ENCODE data around the gene CCDC14. TPM values are rescaled to one million over a fixed set of nuclear protein-coding genes. Genes with fewer than 3 reads are reported as not detected.

Gene CCDC14
- total RNA-seq, 4 donors from 2014 or later, result 29.8 to 49.0 (median 39.6) TPM

DNA sequence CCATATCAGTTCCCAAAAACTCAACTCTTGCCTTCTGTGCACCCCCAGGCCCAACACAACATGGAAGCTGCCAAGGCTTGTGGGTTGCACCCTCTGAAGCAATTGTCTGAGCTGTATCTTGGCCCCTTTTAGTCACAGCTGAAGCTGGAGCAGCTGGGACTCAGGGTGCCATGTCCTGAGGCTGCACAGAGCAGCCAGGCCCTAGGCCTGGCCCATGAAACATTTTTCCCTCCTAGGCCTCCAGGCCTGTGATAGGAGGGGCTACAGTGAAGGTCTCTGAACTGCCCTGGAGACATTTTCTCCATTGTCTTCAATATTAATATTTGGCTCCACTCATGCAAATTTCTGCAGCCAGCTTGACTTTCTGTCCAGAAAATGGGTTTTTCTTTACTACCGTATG, 68.8 kb downstream of the CCDC14 start:
- TF ChIP-seq, protein P1, sequence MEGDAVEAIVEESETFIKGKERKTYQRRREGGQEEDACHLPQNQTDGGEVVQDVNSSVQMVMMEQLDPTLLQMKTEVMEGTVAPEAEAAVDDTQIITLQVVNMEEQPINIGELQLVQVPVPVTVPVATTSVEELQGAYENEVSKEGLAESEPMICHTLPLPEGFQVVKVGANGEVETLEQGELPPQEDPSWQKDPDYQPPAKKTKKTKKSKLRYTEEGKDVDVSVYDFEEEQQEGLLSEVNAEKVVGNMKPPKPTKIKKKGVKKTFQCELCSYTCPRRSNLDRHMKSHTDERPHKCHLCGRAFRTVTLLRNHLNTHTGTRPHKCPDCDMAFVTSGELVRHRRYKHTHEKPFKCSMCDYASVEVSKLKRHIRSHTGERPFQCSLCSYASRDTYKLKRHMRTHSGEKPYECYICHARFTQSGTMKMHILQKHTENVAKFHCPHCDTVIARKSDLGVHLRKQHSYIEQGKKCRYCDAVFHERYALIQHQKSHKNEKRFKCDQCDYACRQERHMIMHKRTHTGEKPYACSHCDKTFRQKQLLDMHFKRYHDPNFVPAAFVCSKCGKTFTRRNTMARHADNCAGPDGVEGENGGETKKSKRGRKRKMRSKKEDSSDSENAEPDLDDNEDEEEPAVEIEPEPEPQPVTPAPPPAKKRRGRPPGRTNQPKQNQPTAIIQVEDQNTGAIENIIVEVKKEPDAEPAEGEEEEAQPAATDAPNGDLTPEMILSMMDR (IDR thresholded peaks at IDR 0.05; ENCODE audit: low read depth), result no peak

DNA sequence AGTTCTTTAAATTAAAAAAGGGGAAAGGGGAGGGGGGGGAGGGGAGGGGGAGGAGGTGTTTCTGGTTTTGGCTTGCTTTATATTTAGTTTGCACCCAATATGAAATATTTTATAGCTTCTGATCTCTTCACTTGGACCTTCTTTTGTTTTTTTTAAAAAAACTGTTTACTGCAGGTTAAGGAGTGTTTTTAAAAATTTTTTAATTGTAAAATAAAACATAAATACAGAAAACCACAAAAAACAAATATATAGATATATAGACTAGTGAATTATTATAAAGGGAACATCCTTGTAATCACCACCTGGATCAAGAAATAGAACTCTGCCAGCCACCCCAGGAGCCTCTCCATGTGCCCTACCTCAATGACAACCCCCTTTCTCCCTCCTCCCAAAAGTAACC, 76.0 kb downstream of the CCDC14 start:
- TF ChIP-seq, protein P1 (IDR thresholded peaks at IDR 0.05; ENCODE audit: low read depth), result no peak

DNA sequence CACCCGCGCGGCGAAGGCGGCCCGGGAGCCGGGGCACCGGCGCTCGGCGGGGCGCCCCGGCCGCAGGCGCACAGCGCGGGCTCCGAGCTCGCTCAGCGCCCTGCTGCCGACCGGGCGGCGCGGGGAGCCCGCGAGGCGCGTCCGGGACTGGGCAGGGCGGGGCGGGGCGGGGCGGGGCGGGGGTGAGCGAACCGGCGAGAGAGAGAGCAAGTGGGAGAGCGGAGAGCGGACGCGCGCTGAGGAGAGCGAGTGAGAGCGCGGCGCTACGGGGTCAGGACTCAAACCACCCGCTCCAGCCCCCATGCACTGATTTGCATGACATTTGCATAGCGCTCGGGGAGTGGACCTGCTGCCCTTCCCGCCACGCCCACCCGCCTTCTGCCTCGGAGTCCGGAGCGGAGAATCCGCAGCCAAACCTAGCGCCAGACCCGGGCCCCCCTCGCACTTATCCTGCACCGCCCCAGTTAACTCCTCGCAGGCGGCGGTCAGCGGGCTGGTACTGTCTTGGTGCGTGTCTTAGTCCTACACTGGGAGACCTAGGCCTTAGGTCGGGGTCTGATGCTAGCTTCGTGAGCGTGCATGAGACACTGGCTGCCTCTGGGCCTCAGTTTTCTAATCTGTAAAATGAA, 76.7 kb downstream of the CCDC14 start, which contains the start of gene MYLK:
TSS of gene MYLK (minus strand) at position 130 of the 629 bp plus-strand sequence. CDS start 90,491 bp downstream, outside the sequence.
- TF ChIP-seq, protein P1 (IDR thresholded peaks at IDR 0.05; ENCODE audit: low read depth), result no peak

DNA sequence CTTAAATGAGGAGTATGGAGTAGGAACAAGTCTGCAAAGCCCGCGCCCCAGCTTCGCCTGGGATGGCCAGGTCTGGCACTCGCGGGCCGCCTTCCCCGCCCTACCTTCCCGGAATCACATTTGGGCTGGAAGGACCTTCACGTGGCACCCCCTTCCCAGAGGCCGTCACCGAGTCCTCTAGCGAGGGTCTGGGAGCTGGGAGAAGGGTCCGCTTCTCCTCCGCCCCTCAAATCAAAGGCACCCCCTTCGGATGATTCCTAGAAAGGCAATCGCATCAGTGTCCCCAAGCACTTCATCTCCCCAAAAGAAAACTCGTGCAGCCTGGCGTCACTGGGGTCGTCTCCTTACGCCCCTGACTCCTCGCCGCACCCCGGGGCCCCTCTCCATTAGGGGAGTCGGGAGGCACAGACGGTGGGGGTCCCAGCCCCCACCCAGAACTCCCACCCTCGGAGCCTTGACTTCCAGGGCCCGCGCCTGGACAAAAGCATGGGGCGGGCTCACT, 77.3 kb downstream of the CCDC14 start:
- TF ChIP-seq, protein P1 (IDR thresholded peaks at IDR 0.05; ENCODE audit: low read depth), result no peak

DNA sequence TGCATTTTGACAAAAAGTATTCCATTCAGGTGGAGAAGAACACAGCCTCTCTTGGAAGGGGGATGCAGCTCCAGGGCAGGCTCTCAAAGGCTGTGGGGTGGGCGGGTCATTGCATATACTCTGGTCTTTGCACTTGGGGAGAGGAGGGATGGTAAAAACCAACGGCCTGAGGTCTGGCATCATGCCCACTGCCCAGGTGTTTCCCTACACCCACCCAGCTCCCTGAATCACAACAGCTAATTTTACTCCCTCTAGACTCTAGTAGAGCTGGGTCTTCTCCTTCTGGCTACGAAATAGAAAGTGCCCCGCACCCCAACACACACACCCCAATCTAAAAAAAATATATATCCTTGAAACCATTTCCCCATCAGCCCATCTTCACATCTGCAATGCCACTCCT, 77.9 kb downstream of the CCDC14 start:
- TF ChIP-seq, protein P1 (IDR thresholded peaks at IDR 0.05; ENCODE audit: low read depth), result no peak

DNA sequence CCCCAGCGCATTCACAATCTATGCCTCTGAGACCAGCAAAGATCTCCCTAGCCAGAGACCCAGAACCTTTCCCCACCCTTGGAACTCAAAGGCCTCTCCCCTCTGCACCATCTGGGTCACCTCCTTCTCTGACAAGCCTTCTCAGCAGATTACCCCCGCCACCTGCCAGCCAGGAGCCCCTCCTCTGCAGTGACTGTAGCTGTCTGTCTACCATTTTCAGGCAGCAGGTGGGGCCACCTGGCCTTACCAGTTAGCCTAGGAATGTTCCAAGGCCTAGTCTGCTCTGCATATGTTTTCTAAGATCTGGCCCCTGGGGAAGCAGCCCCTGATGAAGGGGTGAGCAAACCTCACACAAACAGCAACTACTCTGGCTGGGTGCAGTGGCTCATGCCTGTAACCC, 79.3 kb downstream of the CCDC14 start:
- TF ChIP-seq, protein P1 (IDR thresholded peaks at IDR 0.05; ENCODE audit: low read depth), result no peak

DNA sequence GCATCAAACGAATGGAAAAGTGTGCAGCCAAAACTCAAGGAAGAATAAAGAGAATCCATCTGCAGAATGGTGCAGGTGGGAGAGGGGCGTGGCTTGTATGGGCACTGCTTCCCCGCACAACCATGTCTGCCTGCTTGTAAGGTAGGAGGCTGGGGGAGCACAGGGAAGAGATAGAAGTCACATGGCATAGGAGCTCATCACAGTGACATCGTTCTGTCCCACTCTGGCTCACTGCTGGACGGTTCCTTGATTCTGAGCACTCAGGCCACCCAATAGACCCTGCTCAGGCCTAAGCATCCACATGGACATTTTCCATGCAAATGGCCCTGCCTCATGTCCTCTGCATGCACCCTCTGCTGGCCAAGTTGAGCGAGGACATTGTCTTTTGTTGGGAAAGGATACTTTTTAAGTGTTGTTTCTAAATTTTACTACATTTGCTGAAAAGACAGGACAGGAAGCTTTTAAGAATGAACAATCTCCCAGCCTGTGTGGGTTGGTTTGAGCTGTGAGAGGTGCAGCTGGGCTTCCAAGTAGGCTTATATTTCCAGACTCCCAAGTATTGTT, 79.9 kb downstream of the CCDC14 start:
- TF ChIP-seq, protein P1 (IDR thresholded peaks at IDR 0.05; ENCODE audit: low read depth), result no peak

Measured in subcutaneous adipose tissue (tissue), 4 donors.